ENCODE measurements around the gene MYO16. TPM values are rescaled to one million over a fixed set of nuclear protein-coding genes. Genes with fewer than 3 reads are reported as not detected.

Gene MYO16
- total and polyA plus RNA-seq, 9 donors: under 0.01 to 0.37 (median 0.16) TPM; not detected in 2

- WGBS, 3 donors: 26 to 42% (median 27%) methylated on average over 4 of the region's 4 CpGs
- H3K9me3 ChIP-seq: no peaks in the 10 kb centered on the region
- H3K4me3 ChIP-seq: no peak overlapping the region
- H3K36me3 ChIP-seq: no peaks in the 10 kb centered on the region
- H3K4me1 ChIP-seq (ENCODE audit: insufficient read depth): no peaks in the 10 kb centered on the region
- no peaks in the 10 kb centered on the region for H3K27me3 ChIP-seq
- no peak for DNase-seq
- intact Hi-C loops (cut with DNase I): no loop called here
- no peak overlapping the region for H3K27ac ChIP-seq
- TF ChIP-seq POLR2A (IDR thresholded peaks at IDR 0.05) (no peak), EP300 (IDR thresholded peaks at IDR 0.05) (no peak), CTCF (IDR thresholded peaks at IDR 0.05) (no peak)
These were observed 198.2 kb downstream of the MYO16 start for GRCh38 chr13:108827646-108828045.

DNA sequence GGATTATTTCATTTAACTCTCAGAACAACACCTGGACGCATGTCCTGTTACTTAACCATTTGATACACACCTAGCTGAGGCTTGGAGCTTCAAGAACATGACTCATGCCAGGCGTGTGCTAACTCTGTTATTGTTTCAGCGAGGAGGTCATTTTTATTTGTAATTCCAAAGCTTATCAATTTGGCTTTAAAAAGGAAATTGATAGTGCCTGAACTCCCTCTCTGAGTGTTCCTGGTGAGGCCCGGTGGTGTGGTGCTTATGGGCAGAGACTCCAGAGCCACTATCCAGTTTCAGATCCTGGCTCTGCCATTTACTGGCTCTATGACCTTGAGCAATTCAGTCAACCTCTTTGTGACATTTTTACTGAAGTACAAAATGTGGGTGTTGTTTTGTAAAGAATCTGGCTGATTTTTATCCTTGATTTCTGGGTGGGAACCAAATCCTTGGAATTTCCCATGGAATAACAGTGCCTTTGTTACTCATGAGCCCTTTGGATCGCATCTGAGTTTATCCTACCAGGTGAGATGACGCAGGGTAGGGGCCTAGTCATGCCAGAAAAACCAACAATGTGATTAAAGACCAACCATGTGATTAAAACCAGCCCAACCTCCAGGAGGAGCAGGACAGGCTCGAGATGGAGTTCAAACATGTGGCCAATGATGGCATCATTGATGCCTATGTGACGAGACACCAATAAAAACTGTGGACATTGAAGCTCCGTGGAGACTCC is 198.8 kb downstream of the MYO16 start:
- H3K4me1 ChIP-seq (ENCODE audit: insufficient read depth): no peaks in the 10 kb centered on the region
- TF ChIP-seq CTCF (IDR thresholded peaks at IDR 0.05) (no peak), POLR2A (IDR thresholded peaks at IDR 0.05) (no peak), EP300 (IDR thresholded peaks at IDR 0.05) (no peak)
- H3K36me3 ChIP-seq: no peaks in the 10 kb centered on the region
- 57 to 67% (median 62%) methylated on average over 9 of the region's 9 CpGs for WGBS, 3 donors
- no peak overlapping the region for H3K27ac ChIP-seq
- intact Hi-C loops (cut with DNase I): no loop called here
- H3K9me3 ChIP-seq: no peaks in the 10 kb centered on the region
- no peaks in the 10 kb centered on the region for H3K27me3 ChIP-seq
- H3K4me3 ChIP-seq: no peak overlapping the region
- DNase-seq: no peak

GRCh38 chr13:108830916-108831315 is 201.5 kb downstream of the MYO16 start:
- Histone ChIP-seq H3K27ac (no peak overlapping the region), H3K4me3 (no peak overlapping the region), H3K27me3 (no peaks in the 10 kb centered on the region), H3K4me1 (ENCODE audit: insufficient read depth) (no peaks in the 10 kb centered on the region), H3K36me3 (no peaks in the 10 kb centered on the region), H3K9me3 (no peaks in the 10 kb centered on the region)
- TF ChIP-seq POLR2A (IDR thresholded peaks at IDR 0.05) (no peak), EP300 (IDR thresholded peaks at IDR 0.05) (no peak), CTCF (IDR thresholded peaks at IDR 0.05) (no peak)
- WGBS, 3 donors: 60 to 66% (median 65%) methylated on average over 3 of the region's 3 CpGs
- no peak for DNase-seq
- intact Hi-C loops (cut with DNase I): no loop called here

DNA sequence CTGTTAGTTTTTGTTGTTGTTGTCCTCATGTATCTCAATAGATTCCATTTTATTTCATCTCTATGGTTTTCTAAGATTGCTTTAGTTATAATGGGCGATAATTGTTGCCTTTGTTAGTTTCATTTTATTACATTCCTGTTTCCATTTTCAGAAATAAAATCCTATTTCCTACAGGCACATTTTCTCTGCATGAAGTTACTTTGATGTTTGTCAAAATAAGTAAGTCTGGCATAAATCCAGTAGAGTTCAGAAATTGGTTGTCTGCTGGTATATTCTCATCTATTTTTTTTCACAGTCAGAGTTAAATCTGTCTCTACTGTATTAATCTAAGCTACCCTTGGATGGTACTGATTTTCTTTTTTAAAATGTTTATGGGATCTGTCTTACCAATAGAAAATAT is 204.1 kb downstream of the MYO16 start:
- intact Hi-C loops (cut with DNase I): no loop called here
- DNase-seq: no peak
- no peak overlapping the region for H3K27ac ChIP-seq

More for the DNA sequence above, 204.1 kb downstream of the MYO16 start:
- Histone ChIP-seq H3K27me3 (no peaks in the 10 kb centered on the region), H3K4me3 (no peak overlapping the region), H3K4me1 (ENCODE audit: insufficient read depth) (no peaks in the 10 kb centered on the region), H3K36me3 (no peaks in the 10 kb centered on the region), H3K9me3 (no peaks in the 10 kb centered on the region)
- WGBS, 3 donors: 63 to 74% (median 64%) methylated on average over 1 of the region's 1 CpG
- TF ChIP-seq EP300 (IDR thresholded peaks at IDR 0.05): no peak
- no peak for TF ChIP-seq CTCF (IDR thresholded peaks at IDR 0.05)
- TF ChIP-seq POLR2A (IDR thresholded peaks at IDR 0.05): no peak

Data from ovary (tissue), 9 donors.